Uterus (tissue), 2 donors: Measurements from ENCODE around the gene ATP6V1D.

Source experiments
- CTCF ChIP-seq, 4 experiments: fragments of 200-600 bp in 2 of 4; fragments of 450-650 bp in 2 of 4; sonication (generic) in 2 of 4; IDR thresholded peaks; one replicate each; pipeline ENCODE4 v1.5.1; 2016 to 2019; ENCODE audit warnings: antibody characterized with exemption in 4 of 4, mild to moderate bottlenecking in 2 of 4, moderate library complexity in 1 of 4
- POLR2A ChIP-seq, 2 donors: fragments of 450-650 bp; IDR thresholded peaks; one replicate each; pipeline ENCODE4 v1.6.1; 2016; ENCODE audit warnings: antibody characterized with exemption in 2 of 2, mild to moderate bottlenecking in 1 of 2, moderate library complexity in 1 of 2

- TF ChIP-seq POLR2A (IDR thresholded peaks at IDR 0.05) (no peak), CTCF (IDR thresholded peaks at IDR 0.05) (no peak)
Measured at GRCh38 chr14:67395086-67395875, 35.7 kb upstream of the ATP6V1D start.
